Measurements from ENCODE around the gene PUSL1. TPM values are rescaled to one million over a fixed set of nuclear protein-coding genes. Genes with fewer than 3 reads are reported as not detected.

PUSL1 gene
- total and polyA plus RNA-seq, 2 experiments from 2014 or later = 30.9 to 36.2 TPM

DNA sequence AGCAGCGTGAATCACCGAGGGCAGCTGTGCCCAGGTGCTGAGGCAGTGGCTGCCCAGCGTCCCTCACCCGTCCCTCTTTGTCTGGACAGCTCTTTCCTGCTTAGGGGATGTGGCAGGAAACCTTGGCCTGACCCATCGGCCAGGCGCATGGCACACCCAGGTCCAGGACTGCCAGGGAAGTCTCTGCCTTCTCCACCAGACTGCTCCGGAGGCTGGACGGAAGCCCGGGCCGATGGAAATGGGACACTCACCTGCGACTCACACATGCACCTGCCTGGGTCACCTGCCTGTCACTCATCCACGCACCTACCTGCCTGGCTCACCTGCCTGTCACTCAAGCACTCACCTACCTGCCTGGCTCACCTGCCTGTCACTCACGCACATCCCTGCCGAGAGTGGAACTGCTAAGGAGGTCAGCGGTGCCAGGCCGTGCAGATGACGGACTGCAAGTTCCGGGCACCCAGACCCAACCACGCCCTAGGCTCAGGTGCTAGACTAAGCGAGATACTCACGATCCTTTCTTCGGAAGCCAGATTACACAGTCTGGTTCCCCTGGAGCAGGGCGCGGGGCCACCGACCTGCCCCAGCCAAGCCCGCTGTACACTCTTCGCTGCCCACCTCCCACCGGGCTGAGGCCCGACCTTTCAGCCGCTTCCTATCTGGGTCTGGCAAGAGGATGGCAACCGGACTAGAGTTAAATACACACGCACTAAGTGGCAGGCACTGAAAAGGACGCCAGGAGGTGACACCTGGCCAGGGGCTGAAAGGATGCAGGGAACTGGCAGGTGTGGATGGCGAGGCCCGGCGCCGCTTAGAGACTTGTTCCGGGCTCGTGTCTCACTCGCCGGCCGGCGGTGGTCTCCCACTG is 35.8 kb upstream of the PUSL1 start:
- Histone ChIP-seq H3K4me1 (ENCODE audit: insufficient read depth) (peaks cover 26% of the 10 kb centered on the region), H3K4me3 (peak overlapping the region; percentile 96), H2AFZ (no peak overlapping the region), H3K4me2 (ENCODE audit: unreplicated experiment) (peak overlapping the region; percentile 78), H3K79me2 (ENCODE audit: insufficient read depth) (peaks cover 59% of the 10 kb centered on the region), H3K27ac (peak overlapping the region; percentile 72), H3K9me2 (ENCODE audit: insufficient read depth) (no peaks in the 10 kb centered on the region), H4K20me1 (ENCODE audit: insufficient read depth) (no peaks in the 10 kb centered on the region), H3F3A (ENCODE audit: insufficient read depth) (no peaks in the 10 kb centered on the region), H3K27me3 (replicated peaks; ENCODE audit: insufficient read depth) (no peaks in the 10 kb centered on the region), H3K9ac (peak overlapping the region; percentile 96), H3K36me3 (ENCODE audit: low read depth) (no peaks in the 10 kb centered on the region), H3K9me3 (ENCODE audit: low read depth) (no peaks in the 10 kb centered on the region)
- TF ChIP-seq EZH2 (IDR thresholded peaks at IDR 0.05; ENCODE audit: insufficient read depth, poor library complexity, severe bottlenecking) (no peak), EZH2phosphoT487 (IDR thresholded peaks at IDR 0.05; ENCODE audit: insufficient read depth, low read depth) (no peak)
- in situ Hi-C loops (cut with MboI) = no loop called here
- 30 to 32% methylated on average over 42 to 43 of the region's 43 CpGs for WGBS, 2 experiments (ENCODE audit: low coverage in 1 of 2, low lambda C conversion rate in 2 of 2, missing lambda C conversion rate in 2 of 2)
- DNase-seq = peak; percentile 25

GRCh38 chr1:1273209-1273511 is 35.2 kb upstream of the PUSL1 start:
- DNase-seq = peak; percentile 49
- Histone ChIP-seq H3F3A (ENCODE audit: insufficient read depth) (no peaks in the 10 kb centered on the region), H3K9me3 (ENCODE audit: low read depth) (no peaks in the 10 kb centered on the region), H4K20me1 (ENCODE audit: insufficient read depth) (no peaks in the 10 kb centered on the region), H3K27ac (peak overlapping the region; percentile 72), H3K4me2 (ENCODE audit: unreplicated experiment) (peak overlapping the region; percentile 78), H3K36me3 (ENCODE audit: low read depth) (no peaks in the 10 kb centered on the region), H3K79me2 (ENCODE audit: insufficient read depth) (peaks cover 53% of the 10 kb centered on the region), H3K4me1 (ENCODE audit: insufficient read depth) (peaks cover 26% of the 10 kb centered on the region), H3K27me3 (replicated peaks; ENCODE audit: insufficient read depth) (no peaks in the 10 kb centered on the region), H3K4me3 (peak overlapping the region; percentile 96), H3K9me2 (ENCODE audit: insufficient read depth) (no peaks in the 10 kb centered on the region), H3K9ac (peak overlapping the region; percentile 96), H2AFZ (no peak overlapping the region)
- WGBS, 2 experiments (ENCODE audit: low coverage in 1 of 2, low lambda C conversion rate in 2 of 2, missing lambda C conversion rate in 2 of 2) = 1% methylated on average over 27 to 30 of the region's 31 CpGs
- in situ Hi-C loops (cut with MboI) = no loop called here
- no peak for TF ChIP-seq EZH2 (IDR thresholded peaks at IDR 0.05; ENCODE audit: insufficient read depth, poor library complexity, severe bottlenecking)
- no peak for TF ChIP-seq EZH2phosphoT487 (IDR thresholded peaks at IDR 0.05; ENCODE audit: insufficient read depth, low read depth)

GRCh38 chr1:1273512-1274298 is 34.7 kb upstream of the PUSL1 start, which contains the start of gene UBE2J2:
Gene UBE2J2, minus strand, starts transcription at chr1:1273854. Its CDS starts 5,862 bp downstream, at chr1:1267992.
- DNase-seq = peak; percentile 96
- Histone ChIP-seq H3F3A (ENCODE audit: insufficient read depth) (no peaks in the 10 kb centered on the region), H3K36me3 (ENCODE audit: low read depth) (no peaks in the 10 kb centered on the region), H3K4me2 (ENCODE audit: unreplicated experiment) (peak within 1 kb of the TSS; percentile 78), H3K9ac (peak within 1 kb of the TSS; percentile 96), H3K27ac (peak within 1 kb of the TSS; percentile 72), H3K9me3 (ENCODE audit: low read depth) (no peaks in the 10 kb centered on the region), H3K4me1 (ENCODE audit: insufficient read depth) (peaks cover 26% of the 10 kb centered on the region), H3K27me3 (replicated peaks; ENCODE audit: insufficient read depth) (no peaks in the 10 kb centered on the region), H3K79me2 (ENCODE audit: insufficient read depth) (peaks cover 48% of the 10 kb centered on the region), H2AFZ (peak within 1 kb of the TSS; percentile 72), H4K20me1 (ENCODE audit: insufficient read depth) (no peaks in the 10 kb centered on the region), H3K9me2 (ENCODE audit: insufficient read depth) (no peaks in the 10 kb centered on the region), H3K4me3 (peak within 1 kb of the TSS; percentile 96)
- TF ChIP-seq EZH2 (IDR thresholded peaks at IDR 0.05; ENCODE audit: insufficient read depth, poor library complexity, severe bottlenecking) (no peak), EZH2phosphoT487 (IDR thresholded peaks at IDR 0.05; ENCODE audit: insufficient read depth, low read depth) (no peak)
- in situ Hi-C loops (cut with MboI) = no loop called here
- 1 to 4% methylated on average over 40 to 50 of the region's 105 CpGs for WGBS, 2 experiments (ENCODE audit: low coverage in 1 of 2, low lambda C conversion rate in 2 of 2, missing lambda C conversion rate in 2 of 2)

DNA sequence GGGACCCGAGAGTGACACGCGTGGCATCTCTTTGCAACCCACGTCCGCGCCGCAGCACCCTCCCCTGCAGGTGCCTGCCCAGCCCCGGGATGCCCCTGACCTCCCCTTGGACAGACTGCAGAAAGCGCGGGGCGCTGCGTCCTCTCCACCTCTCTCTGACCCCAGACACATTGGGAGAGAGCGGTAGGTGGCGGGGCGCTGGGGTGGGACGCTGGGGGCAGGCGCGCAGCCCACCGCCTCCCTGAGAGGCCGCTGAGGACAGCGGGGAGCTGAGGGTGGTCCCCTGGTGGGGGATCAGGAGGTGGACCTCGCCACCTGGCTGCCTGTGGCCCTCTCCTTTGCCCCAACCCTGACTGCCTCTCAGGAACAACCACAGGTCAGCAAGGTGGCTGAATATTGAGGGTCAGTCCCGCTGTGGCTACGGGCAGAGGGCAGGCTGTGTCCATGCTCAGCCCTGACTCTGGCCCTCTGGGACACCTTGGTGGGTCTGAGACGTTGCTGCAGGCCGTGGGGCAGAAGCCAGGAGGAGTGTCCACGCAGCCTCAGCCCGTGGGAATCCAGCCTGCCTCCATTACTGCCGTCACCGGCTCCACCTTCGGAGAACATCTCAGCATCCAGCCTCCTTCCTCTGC is 34.0 kb upstream of the PUSL1 start:
- Histone ChIP-seq H3K27ac (no peak overlapping the region), H3K36me3 (ENCODE audit: low read depth) (no peaks in the 10 kb centered on the region), H3K27me3 (replicated peaks; ENCODE audit: insufficient read depth) (no peaks in the 10 kb centered on the region), H3K9ac (peak overlapping the region; percentile 96), H4K20me1 (ENCODE audit: insufficient read depth) (no peaks in the 10 kb centered on the region), H3K9me3 (ENCODE audit: low read depth) (no peaks in the 10 kb centered on the region), H3K4me2 (ENCODE audit: unreplicated experiment) (peak overlapping the region; percentile 73), H3F3A (ENCODE audit: insufficient read depth) (no peaks in the 10 kb centered on the region), H3K4me1 (ENCODE audit: insufficient read depth) (peaks cover 26% of the 10 kb centered on the region), H3K79me2 (ENCODE audit: insufficient read depth) (peaks cover 41% of the 10 kb centered on the region), H3K4me3 (peak overlapping the region; percentile 96), H2AFZ (peak overlapping the region; percentile 72), H3K9me2 (ENCODE audit: insufficient read depth) (no peaks in the 10 kb centered on the region)
- in situ Hi-C loops (cut with MboI) = no loop called here
- no peak for DNase-seq
- WGBS, 2 experiments (ENCODE audit: low coverage in 1 of 2, low lambda C conversion rate in 2 of 2, missing lambda C conversion rate in 2 of 2) = 15 to 16% methylated on average over 31 of the region's 31 CpGs
- no peak for TF ChIP-seq EZH2phosphoT487 (IDR thresholded peaks at IDR 0.05; ENCODE audit: insufficient read depth, low read depth)
- no peak for TF ChIP-seq EZH2 (IDR thresholded peaks at IDR 0.05; ENCODE audit: insufficient read depth, poor library complexity, severe bottlenecking)
